LNCaP clone FGC (cell line): ENCODE results near the gene RPS6KC1.
"Not testable (repeated sequence)": the region's sequence is repeated elsewhere in the genome, so short reads cannot be mapped to it uniquely, and the experiment has no call there.

Experiments
- DNase-seq: peaks from one replicate; pipeline ENCODE4 v3.0.0-alpha.2; 2011; ENCODE audit warnings: low read depth
- H3K4me3 ChIP-seq: 2 replicates; pipeline ENCODE4 v1.5.1; 2011; ENCODE audit warnings: mild to moderate bottlenecking, low read depth, low read length, control low read depth
- TF ChIP-seq, protein P1 (sequence below): IDR thresholded peaks from 2 replicates; pipeline ENCODE4 v1.5.1; 2012; ENCODE audit warnings: mild to moderate bottlenecking; ENCODE audit not compliant: control insufficient read depth, insufficient read depth; ENCODE audit errors: extremely low read depth

The RPS6KC1 gene

DNA sequence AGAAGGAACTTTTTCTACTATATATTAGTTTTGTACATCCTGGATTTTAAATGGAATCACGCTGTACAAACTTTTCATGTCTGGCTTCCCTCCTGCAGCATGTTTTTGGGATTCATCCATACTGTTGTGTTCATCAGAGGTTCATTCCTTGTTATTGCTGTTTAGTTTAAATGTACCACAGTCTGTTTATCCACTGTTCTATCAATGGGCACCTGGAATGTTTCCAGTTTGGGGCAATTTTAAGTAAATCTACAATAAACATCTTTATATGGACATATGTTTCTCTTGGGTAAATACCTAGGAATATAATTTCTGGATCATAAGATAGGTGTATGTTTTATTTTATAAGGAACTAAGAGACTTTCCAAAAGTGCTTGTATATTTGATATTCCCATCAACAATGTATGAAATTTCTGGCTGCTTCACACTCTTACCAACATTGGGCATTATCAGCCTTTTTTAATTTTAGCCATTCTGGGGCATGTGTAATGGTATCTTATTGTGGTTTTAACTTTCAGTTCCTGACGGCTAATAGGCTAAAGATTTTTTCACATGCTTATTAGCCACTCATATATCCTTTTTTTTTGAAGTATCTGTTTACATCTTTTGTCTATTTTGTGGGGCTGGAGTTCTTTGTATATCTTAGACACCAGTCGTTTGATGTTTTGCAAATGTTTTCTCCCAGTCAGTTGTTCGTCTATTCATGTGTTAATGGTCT is 48.8 kb downstream of the RPS6KC1 start:
- DNase-seq: peak; percentile 98
- TF ChIP-seq, protein P1, sequence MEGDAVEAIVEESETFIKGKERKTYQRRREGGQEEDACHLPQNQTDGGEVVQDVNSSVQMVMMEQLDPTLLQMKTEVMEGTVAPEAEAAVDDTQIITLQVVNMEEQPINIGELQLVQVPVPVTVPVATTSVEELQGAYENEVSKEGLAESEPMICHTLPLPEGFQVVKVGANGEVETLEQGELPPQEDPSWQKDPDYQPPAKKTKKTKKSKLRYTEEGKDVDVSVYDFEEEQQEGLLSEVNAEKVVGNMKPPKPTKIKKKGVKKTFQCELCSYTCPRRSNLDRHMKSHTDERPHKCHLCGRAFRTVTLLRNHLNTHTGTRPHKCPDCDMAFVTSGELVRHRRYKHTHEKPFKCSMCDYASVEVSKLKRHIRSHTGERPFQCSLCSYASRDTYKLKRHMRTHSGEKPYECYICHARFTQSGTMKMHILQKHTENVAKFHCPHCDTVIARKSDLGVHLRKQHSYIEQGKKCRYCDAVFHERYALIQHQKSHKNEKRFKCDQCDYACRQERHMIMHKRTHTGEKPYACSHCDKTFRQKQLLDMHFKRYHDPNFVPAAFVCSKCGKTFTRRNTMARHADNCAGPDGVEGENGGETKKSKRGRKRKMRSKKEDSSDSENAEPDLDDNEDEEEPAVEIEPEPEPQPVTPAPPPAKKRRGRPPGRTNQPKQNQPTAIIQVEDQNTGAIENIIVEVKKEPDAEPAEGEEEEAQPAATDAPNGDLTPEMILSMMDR: no peak
- no peak overlapping the region for H3K4me3 ChIP-seq

DNA sequence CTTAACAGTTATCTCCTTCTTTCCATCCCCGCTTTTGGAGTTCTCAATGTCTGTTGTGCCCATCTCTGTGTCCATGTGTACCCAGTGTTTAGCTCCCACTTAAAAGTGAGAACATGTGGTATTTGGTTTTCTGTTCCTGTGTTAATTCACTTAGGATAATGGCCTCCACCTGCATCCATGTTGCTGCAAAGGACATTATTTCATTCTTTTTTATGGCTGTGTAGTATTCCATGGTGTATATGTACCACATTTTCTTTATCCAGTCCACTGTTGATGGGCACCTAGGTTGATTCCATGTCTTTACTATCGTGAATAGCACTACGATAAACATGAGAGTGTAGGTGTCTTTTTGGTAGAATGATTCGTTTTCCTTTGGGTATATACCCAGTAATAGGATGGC is 49.5 kb downstream of the RPS6KC1 start:
- H3K4me3 ChIP-seq, DNase-seq: not testable (repeated sequence)

DNA sequence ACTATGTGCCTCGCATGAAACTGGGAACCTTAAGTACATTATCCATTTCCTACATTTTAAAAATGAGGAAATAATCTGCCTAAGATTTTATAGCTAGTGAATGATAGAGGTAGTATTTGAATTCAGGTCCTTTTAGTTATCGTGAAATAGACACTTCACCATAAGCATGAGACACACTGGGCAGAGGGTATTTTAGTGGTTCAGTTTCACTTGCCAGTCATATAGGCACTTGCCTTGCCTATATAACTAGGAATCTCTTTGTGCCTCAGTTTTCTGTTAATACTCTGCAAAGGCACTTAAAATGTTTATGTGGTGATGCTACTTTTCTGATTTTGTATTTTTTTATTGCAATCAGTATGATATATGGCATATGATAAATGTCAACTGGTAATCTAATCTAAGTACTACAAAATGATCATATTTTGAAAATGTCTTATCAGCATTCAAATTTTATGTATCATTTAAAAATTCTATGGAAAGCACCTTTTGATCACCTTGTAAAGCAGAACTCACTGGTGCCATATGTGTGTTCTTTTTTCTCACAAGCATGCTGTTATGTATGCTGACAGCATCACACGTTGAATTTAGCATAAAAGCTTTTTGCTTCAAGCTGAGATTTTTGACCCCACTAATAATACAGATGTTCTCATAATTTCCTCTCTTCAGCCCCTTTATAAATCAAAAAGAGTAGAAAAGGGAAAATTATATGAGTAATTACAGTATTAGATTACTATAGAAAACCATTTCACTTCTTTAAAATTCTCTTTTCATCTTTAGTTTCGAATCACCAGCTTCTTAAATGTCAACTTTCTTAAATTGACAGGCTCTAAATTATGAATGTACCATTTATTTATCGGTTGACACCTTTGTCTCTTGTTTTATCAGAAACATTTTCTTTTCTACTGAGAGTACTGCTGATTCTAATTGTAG is 52.6 kb downstream of the RPS6KC1 start:
- no peak overlapping the region for H3K4me3 ChIP-seq
- TF ChIP-seq, protein P1: no peak
- DNase-seq: no peak

DNA sequence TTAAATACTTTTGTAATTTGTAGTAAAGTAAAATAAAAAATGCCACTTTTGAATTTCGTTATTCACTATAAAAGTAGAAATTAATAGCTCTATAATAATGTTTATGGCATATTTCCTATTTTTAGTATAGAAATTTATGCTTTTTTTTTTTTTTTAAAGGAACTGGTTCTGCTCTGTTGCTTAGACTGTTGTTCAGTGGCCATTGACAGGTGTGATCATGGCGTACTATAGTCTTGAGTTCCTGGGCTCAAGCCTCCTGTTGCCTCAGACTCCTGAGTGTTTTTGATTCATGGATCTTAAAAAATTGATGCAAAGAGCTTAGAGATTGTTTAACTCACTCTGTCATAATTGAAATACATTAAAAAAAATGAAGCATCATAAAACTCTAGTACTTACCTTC is 53.6 kb downstream of the RPS6KC1 start:
- TF ChIP-seq, protein P1: no peak
- DNase-seq: no peak
- H3K4me3 ChIP-seq: no peak overlapping the region

DNA sequence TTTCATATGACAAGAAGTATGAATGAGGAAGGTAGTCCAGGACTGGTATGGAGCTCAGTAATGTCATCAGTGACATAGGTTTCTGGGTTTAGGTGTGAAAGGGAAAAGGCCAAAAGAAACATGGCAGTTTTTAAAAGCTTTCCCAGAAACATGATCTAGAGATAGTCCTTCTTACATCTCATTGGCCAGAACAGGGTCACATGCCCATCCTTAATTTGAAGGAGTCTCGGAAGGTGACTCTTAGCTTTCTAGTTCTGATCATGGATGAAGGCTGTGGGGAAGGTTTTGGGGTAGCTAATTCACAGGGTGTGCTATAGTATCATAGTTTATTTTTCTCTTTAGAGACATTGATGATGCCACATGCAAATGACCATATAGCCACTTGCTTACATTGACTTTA is 55.3 kb downstream of the RPS6KC1 start:
- DNase-seq: no peak
- H3K4me3 ChIP-seq: no peak overlapping the region
- TF ChIP-seq, protein P1: no peak

DNA sequence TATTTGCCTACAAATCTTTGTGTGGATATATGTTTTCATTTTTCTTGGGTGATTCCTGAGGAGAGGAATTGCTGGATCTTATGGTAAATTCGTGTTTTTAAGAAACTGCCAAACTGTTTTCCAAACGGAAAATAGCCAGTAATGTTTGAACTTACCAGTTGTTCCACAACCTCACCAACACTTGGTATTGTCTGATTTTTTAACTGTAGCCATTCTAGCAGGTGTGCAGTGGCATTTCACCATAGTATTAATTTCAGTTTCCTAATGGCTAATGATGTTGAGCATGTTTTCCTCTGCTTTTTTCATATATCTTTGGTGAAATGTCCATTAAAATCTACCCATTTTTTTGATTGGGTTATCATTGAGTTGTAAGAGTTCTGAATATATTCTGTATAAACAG is 56.6 kb downstream of the RPS6KC1 start:
- TF ChIP-seq, protein P1: no peak
- no peak for DNase-seq

More for the DNA sequence above, 56.6 kb downstream of the RPS6KC1 start:
- no peak overlapping the region for H3K4me3 ChIP-seq
